HepG2 (cell line): ENCODE measurements around the gene ING1. TPM values are rescaled to one million over a fixed set of nuclear protein-coding genes. Genes with fewer than 3 reads are reported as not detected.
"Not testable (repeated sequence)": the region's sequence is repeated elsewhere in the genome, so short reads cannot be mapped to it uniquely, and the experiment has no call there.

Source experiments
- ATAC-seq: fragments of 200-7000 bp; cut with Tn5 transposase; 3 replicates; pipeline ENCODE4 v1.9.1; 2020; ENCODE audit warnings: mild to moderate bottlenecking, moderate library complexity
- BruUV-seq: library from RNA; stranded (reverse); fragments of 400-500 nt; replicated peaks from 2 replicates; lab custom pipeline; 2021; lab: Mats Ljungman, UMichigan
- CTCF ChIA-PET: fragments of 300-600 bp; formaldehyde crosslinking; extraction: SDS; loops from one replicate; lab custom pipeline; 2021; ENCODE audit warnings: low total read pairs, inconsistent platforms, low intra/inter-chr PET ratio; lab: Yijun Ruan, JAX
- POLR2A ChIA-PET: fragments of 350-600 bp; sonication (Branson Sonifier 250); formaldehyde crosslinking; loops from one replicate; lab custom pipeline; 2020; ENCODE audit warnings: antibody characterized with exemption, inconsistent platforms; lab: Yijun Ruan, JAX
- DNase-seq: peaks from one replicate; pipeline ENCODE4 v3.0.0-alpha.2; 2015; ENCODE audit warnings: low spot score
- FAIRE-seq: peaks from 3 replicates; lab custom pipeline; 2011; peaks lifted over from hg19 to GRCh38; lab: Jason Lieb, UNC
- H2AFZ ChIP-seq: one replicate; pipeline ENCODE4 v1.6.1; 2011; ENCODE audit warnings: low read length, inconsistent platforms
- H3K27ac ChIP-seq: fragments of 300-600 bp; 3 replicates; pipeline ENCODE4 v1.8.0; 2011; ENCODE audit warnings: mixed run types, mild to moderate bottlenecking, mixed read lengths, low read length, inconsistent platforms; ENCODE audit not compliant: insufficient read depth; ENCODE audit errors: extremely low read length
- H3K27me3 ChIP-seq, 2 experiments: fragments of 200-600 bp in 1 of 2; 2 replicates in 1 of 2; 3 replicates in 1 of 2; pipeline versions ENCODE4 v1.6.0 to v1.8.0; 2011; ENCODE audit warnings: low read length in 2 of 2, mild to moderate bottlenecking in 2 of 2, moderate library complexity in 2 of 2, inconsistent platforms in 1 of 2; ENCODE audit not compliant: insufficient read depth in 2 of 2, control insufficient read depth in 1 of 2
- H3K36me3 ChIP-seq, 2 experiments: fragments of 200-600 bp in 1 of 2; replicated peaks in 1 of 2; 2 replicates in 1 of 2; 3 replicates in 1 of 2; pipeline versions ENCODE4 v1.5.1 to v1.8.0; 2011; ENCODE audit warnings: low read length in 2 of 2, inconsistent platforms in 1 of 2; ENCODE audit not compliant: insufficient read depth in 2 of 2, control insufficient read depth in 1 of 2
- H3K4me1 ChIP-seq: 2 replicates; pipeline ENCODE4 v1.5.1; 2012; ENCODE audit warnings: low read length, inconsistent platforms; ENCODE audit not compliant: insufficient read depth
- H3K4me2 ChIP-seq: 2 replicates; pipeline ENCODE4 v1.6.0; 2011; ENCODE audit warnings: low read depth, low read length, inconsistent platforms
- H3K4me3 ChIP-seq, 3 experiments: fragments of 200-600 bp in 1 of 3; sonication (generic), shearing (Covaris generic) in 1 of 3; replicated peaks in 1 of 3; 2 replicates each; pipeline ENCODE4 v1.5.1; 2011 to 2016; ENCODE audit warnings: low read length in 3 of 3, inconsistent platforms in 2 of 3, low read depth in 2 of 3, mild to moderate bottlenecking in 2 of 3, control low read depth in 1 of 3, mixed read lengths in 1 of 3; ENCODE audit not compliant: insufficient read depth in 1 of 3
- H3K79me2 ChIP-seq: one replicate; pipeline ENCODE4 v1.6.1; 2011; ENCODE audit warnings: low read length, inconsistent platforms; ENCODE audit not compliant: insufficient read depth
- H3K9ac ChIP-seq: 2 replicates; pipeline ENCODE4 v1.6.0; 2011; ENCODE audit warnings: mild to moderate bottlenecking, low read depth, low read length, inconsistent platforms; ENCODE audit not compliant: insufficient read depth
- H3K9me3 ChIP-seq: 2 replicates; pipeline ENCODE4 v1.5.1; 2012; ENCODE audit warnings: mild to moderate bottlenecking, low read length
- H4K20me1 ChIP-seq: 2 replicates; pipeline ENCODE4 v1.6.0; 2011; ENCODE audit warnings: inconsistent platforms, mild to moderate bottlenecking, low read length, moderate library complexity; ENCODE audit not compliant: insufficient read depth
- ARNT ChIP-seq: fragments of 450-650 bp; IDR thresholded peaks from 2 replicates; pipeline ENCODE4 v1.6.1; 2017
- ELF1 ChIP-seq: sonication (generic); formaldehyde crosslinking; IDR thresholded peaks from 2 replicates; pipeline ENCODE4 v1.4.0; 2020; ENCODE audit warnings: missing genetic modification reagents
- ERF ChIP-seq: IDR thresholded peaks from 2 replicates; pipeline ENCODE4 v1.6.1; 2018; ENCODE audit warnings: missing biosample characterization, missing genetic modification reagents
- JDP2 ChIP-seq: sonication (generic); formaldehyde crosslinking; IDR thresholded peaks from 2 replicates; pipeline ENCODE4 v1.8.1; 2022; ENCODE audit warnings: missing genetic modification reagents, borderline replicate concordance
- MIER3 ChIP-seq: IDR thresholded peaks from 2 replicates; pipeline ENCODE4 v1.6.1; 2016; ENCODE audit warnings: missing compliant biosample characterization, borderline replicate concordance
- PCBP1 ChIP-seq: fragments of 200-400 bp; formaldehyde crosslinking; IDR thresholded peaks from 2 replicates; pipeline ENCODE4 v1.6.1; 2017; ENCODE audit warnings: mild to moderate bottlenecking, low read depth, low read length, borderline replicate concordance
- RARA ChIP-seq: IDR thresholded peaks from 2 replicates; pipeline ENCODE4 v1.6.1; 2016; ENCODE audit warnings: missing genetic modification reagents, missing compliant biosample characterization
- TBL1XR1 ChIP-seq: fragments of 150-350 bp; IDR thresholded peaks from 2 replicates; pipeline ENCODE4 v1.6.1; 2014; ENCODE audit warnings: borderline replicate concordance, low read length; ENCODE audit not compliant: partially characterized antibody
- THAP11 ChIP-seq: IDR thresholded peaks from 2 replicates; pipeline ENCODE4 v1.6.1; 2016; ENCODE audit warnings: missing biosample characterization, missing genetic modification reagents
- WIZ ChIP-seq: sonication (generic); formaldehyde crosslinking; IDR thresholded peaks from 2 replicates; pipeline ENCODE4 v1.5.1; 2020; ENCODE audit warnings: mild to moderate bottlenecking, missing genetic modification reagents
- ZEB1 ChIP-seq: IDR thresholded peaks from 2 replicates; pipeline ENCODE4 v1.6.1; 2012; ENCODE audit warnings: mild to moderate bottlenecking, low read depth, inconsistent platforms; ENCODE audit not compliant: insufficient replicate concordance
- ZFYVE20 ChIP-seq: sonication (generic); formaldehyde crosslinking; IDR thresholded peaks from 2 replicates; pipeline ENCODE4 v1.8.0; 2023; ENCODE audit warnings: low read depth, mild to moderate bottlenecking, moderate library complexity, missing genetic modification reagents, borderline replicate concordance
- ZNF501 ChIP-seq: sonication (generic); formaldehyde crosslinking; IDR thresholded peaks from 2 replicates; pipeline ENCODE4 v1.5.1; 2020; ENCODE audit warnings: mild to moderate bottlenecking, moderate library complexity, missing genetic modification reagents
- ZNF879 ChIP-seq: sonication (generic); formaldehyde crosslinking; IDR thresholded peaks from 2 replicates; pipeline ENCODE4 v1.8.1; 2023; ENCODE audit warnings: missing genetic modification reagents
- WGBS: methylation state at CpG from one replicate; pipeline ENCODE4 v1.1.6; 2017; ENCODE audit warnings: low lambda C conversion rate; 5-methylcytosine and 5-hydroxymethylcytosine counted together
- in situ Hi-C: cut with HindIII; loops from 2 replicates; pipeline ENCODE4 v1.10.0; 2017; ENCODE audit warnings: low pct_unique_long_range_greater_than_20kb; ENCODE audit not compliant: extremely low pct_ligation_motif_present
- intact Hi-C: fragments of 100-400 bp; cut with micrococcal nuclease; formaldehyde crosslinking; loops from one replicate; pipeline ENCODE4 v1.10.0; 2022; ENCODE audit not compliant: unreplicated experiment
- polyA plus RNA-seq, 8 experiments: library from polyadenylated mRNA; depleted of rRNA in 3 of 8; stranded (reverse) in 7 of 8; unstranded in 1 of 8; fragments of >200 nt; fragmentation: Illumina TruSeq in 4 of 8; extraction: Trizol in 4 of 8; gene quantifications; 2 replicates each; pipeline versions ENCODE4 v1.2.1 to v1.2.3, GENCODE V29; 2011 to 2016; ENCODE audit warnings: low read depth in 4 of 8, missing spikeins in 1 of 8, mixed read lengths in 1 of 8; ENCODE audit not compliant: insufficient read depth in 1 of 8
- total RNA-seq, 5 experiments: library from RNA; depleted of rRNA; stranded (reverse); fragments of >200 nt; fragmentation: Illumina TruSeq; extraction: Trizol; gene quantifications; 2 replicates each; pipeline ENCODE4 v1.2.3, GENCODE V29; 2016; ENCODE audit warnings: low read depth in 1 of 5
- TF ChIP-seq, protein P1 (sequence below): sonication (generic); formaldehyde crosslinking; IDR thresholded peaks from 2 replicates; pipeline ENCODE4 v1.4.0; 2020; ENCODE audit warnings: mild to moderate bottlenecking, missing genetic modification reagents, borderline replicate concordance
- TF ChIP-seq, protein P2 (sequence below): sonication (generic); formaldehyde crosslinking; IDR thresholded peaks from 2 replicates; pipeline ENCODE4 v1.4.0; 2020; ENCODE audit warnings: missing genetic modification reagents
- TF ChIP-seq, protein P3 (sequence below): sonication (generic); formaldehyde crosslinking; IDR thresholded peaks from 2 replicates; pipeline ENCODE4 v1.8.0; 2022; ENCODE audit warnings: mild to moderate bottlenecking, missing genetic modification reagents, moderate library complexity
- TF ChIP-seq, protein P4 (sequence below): sonication (generic); formaldehyde crosslinking; IDR thresholded peaks from 2 replicates; pipeline ENCODE4 v1.4.0; 2020; ENCODE audit warnings: missing genetic modification reagents

ING1 gene
- total and polyA plus RNA-seq, 2 of the 13 experiments (the other 11 are each of a cell fraction or from before 2014, with no cell fraction given): 8.1 to 16.1 TPM

DNA sequence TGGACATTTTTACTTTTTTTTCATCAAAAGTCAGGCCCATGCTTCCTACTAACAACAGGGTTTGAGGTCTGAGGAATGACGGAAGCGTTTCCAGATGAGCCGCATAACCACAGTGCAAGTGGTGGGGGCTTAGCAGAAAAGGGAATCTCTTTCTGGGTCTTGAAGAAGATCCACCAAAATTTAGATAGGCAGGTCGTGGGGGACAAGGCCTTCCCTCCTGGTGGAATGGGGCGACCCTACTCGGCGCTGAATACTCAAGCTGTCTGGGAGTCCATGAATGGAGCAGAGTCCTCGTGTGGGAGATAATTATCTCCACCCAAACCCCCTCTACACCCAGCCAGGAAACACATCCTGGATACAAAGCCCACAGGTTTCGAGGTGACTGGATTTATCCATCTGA is 44.5 kb upstream of the ING1 start:
- in situ Hi-C loops: no loop called here
- no peak overlapping the region for H3K4me3 ChIP-seq

DNA sequence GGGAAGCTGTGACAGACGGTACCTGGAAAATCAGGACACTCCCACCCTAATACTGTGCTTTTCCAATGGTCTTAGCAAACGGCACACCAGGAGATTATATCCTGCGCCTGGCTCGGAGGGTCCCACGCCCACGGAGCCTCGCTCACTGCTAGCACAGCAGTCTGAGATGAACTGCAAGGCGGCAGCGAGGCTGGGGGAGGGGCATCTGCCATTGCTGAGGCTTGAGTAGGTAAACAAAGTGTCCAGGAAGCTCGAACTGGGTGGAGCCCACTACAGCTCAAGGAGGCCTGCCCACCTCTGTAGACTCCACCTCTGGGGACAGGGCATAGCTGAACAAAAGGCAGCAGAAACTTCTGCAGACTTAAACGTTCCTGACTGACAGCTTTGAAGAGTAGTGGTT is 43.7 kb upstream of the ING1 start:
- ATAC-seq, CTCF ChIA-PET, H3K27ac ChIP-seq: not testable (repeated sequence)

More for the DNA sequence above, 44.5 kb upstream of the ING1 start:
- no peaks in the 10 kb centered on the region for H3K27me3 ChIP-seq
- TF ChIP-seq ZFYVE20 (CRISPR knock-in tag): no peak
- TF ChIP-seq, protein P1, sequence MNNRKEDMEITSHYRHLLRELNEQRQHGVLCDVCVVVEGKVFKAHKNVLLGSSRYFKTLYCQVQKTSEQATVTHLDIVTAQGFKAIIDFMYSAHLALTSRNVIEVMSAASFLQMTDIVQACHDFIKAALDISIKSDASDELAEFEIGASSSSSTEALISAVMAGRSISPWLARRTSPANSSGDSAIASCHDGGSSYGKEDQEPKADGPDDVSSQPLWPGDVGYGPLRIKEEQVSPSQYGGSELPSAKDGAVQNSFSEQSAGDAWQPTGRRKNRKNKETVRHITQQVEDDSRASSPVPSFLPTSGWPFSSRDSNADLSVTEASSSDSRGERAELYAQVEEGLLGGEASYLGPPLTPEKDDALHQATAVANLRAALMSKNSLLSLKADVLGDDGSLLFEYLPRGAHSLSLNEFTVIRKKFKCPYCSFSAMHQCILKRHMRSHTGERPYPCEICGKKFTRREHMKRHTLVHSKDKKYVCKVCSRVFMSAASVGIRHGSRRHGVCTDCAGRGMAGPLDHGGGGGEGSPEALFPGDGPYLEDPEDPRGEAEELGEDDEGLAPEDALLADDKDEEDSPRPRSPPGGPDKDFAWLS (CRISPR knock-in tag): no peak
- no peak for TF ChIP-seq ERF
- TF ChIP-seq TBL1XR1: no peak
- no peak for TF ChIP-seq ZEB1
- TF ChIP-seq MIER3 (CRISPR knock-in tag): no peak
- no peak for TF ChIP-seq ZNF501 (CRISPR knock-in tag)
- TF ChIP-seq ELF1 (CRISPR knock-in tag): no peak
- TF ChIP-seq ZNF879 (CRISPR knock-in tag): no peak
- TF ChIP-seq, protein P2, sequence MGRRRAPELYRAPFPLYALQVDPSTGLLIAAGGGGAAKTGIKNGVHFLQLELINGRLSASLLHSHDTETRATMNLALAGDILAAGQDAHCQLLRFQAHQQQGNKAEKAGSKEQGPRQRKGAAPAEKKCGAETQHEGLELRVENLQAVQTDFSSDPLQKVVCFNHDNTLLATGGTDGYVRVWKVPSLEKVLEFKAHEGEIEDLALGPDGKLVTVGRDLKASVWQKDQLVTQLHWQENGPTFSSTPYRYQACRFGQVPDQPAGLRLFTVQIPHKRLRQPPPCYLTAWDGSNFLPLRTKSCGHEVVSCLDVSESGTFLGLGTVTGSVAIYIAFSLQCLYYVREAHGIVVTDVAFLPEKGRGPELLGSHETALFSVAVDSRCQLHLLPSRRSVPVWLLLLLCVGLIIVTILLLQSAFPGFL (CRISPR knock-in tag): no peak
- TF ChIP-seq THAP11 (CRISPR knock-in tag): no peak
- TF ChIP-seq, protein P3, sequence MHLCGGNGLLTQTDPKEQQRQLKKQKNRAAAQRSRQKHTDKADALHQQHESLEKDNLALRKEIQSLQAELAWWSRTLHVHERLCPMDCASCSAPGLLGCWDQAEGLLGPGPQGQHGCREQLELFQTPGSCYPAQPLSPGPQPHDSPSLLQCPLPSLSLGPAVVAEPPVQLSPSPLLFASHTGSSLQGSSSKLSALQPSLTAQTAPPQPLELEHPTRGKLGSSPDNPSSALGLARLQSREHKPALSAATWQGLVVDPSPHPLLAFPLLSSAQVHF (CRISPR knock-in tag): no peak
- no peak for TF ChIP-seq WIZ (CRISPR knock-in tag)
- TF ChIP-seq JDP2 (CRISPR knock-in tag): no peak
- TF ChIP-seq ARNT: no peak
- TF ChIP-seq, protein P4, sequence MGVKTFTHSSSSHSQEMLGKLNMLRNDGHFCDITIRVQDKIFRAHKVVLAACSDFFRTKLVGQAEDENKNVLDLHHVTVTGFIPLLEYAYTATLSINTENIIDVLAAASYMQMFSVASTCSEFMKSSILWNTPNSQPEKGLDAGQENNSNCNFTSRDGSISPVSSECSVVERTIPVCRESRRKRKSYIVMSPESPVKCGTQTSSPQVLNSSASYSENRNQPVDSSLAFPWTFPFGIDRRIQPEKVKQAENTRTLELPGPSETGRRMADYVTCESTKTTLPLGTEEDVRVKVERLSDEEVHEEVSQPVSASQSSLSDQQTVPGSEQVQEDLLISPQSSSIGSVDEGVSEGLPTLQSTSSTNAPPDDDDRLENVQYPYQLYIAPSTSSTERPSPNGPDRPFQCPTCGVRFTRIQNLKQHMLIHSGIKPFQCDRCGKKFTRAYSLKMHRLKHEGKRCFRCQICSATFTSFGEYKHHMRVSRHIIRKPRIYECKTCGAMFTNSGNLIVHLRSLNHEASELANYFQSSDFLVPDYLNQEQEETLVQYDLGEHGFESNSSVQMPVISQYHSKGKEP (CRISPR knock-in tag): no peak
- no peak for TF ChIP-seq RARA (CRISPR knock-in tag)
- TF ChIP-seq PCBP1: no peak
- intact Hi-C loops: no loop called here
- H3K79me2 ChIP-seq: no peaks in the 10 kb centered on the region
- H2AFZ ChIP-seq: no peak overlapping the region
- no TSS peak for BruUV-seq
- WGBS: 94% methylated on average over 9 of the region's 9 CpGs
- H3K4me2 ChIP-seq: no peak overlapping the region
- H3K27ac ChIP-seq: no peak overlapping the region
- H4K20me1 ChIP-seq: no peaks in the 10 kb centered on the region
- ChIA-PET CTCF (no interaction called here), POLR2A (no interaction called here)
- H3K36me3 ChIP-seq: peaks cover 7 to 39% of the 10 kb centered on the region in 2 experiments; a peak in 4 of 5 replicates
- no peak for ATAC-seq
- DNase-seq: no peak
- H3K9ac ChIP-seq: no peak overlapping the region
- H3K9me3 ChIP-seq: no peaks in the 10 kb centered on the region
- FAIRE-seq: no peak
- H3K4me1 ChIP-seq: no peaks in the 10 kb centered on the region

More for the DNA sequence above, 43.7 kb upstream of the ING1 start:
- H3K4me3 ChIP-seq, BruUV-seq, H3K4me1 ChIP-seq, H3K9me3 ChIP-seq, H3K79me2 ChIP-seq, H3K27me3 ChIP-seq, H3K9ac ChIP-seq, intact Hi-C loops, DNase-seq, FAIRE-seq, in situ Hi-C loops, H4K20me1 ChIP-seq, POLR2A ChIA-PET, H3K4me2 ChIP-seq, H2AFZ ChIP-seq: not testable (repeated sequence)
- H3K36me3 ChIP-seq: peaks cover 4 to 34% of the 10 kb centered on the region in 2 experiments; a peak in 4 of 5 replicates
- WGBS: 92% methylated on average over 2 of the region's 11 CpGs
